ENCODE data around the gene PODXL2.

The PODXL2 gene

GRCh38 chr3:127620637-127621375, 8.2 kb upstream of the PODXL2 start:
- no peak overlapping the region for H3K4me3 ChIP-seq (ENCODE audit: low read length)

GRCh38 chr3:127622031-127622430, 7.0 kb upstream of the PODXL2 start:
- Histone ChIP-seq H3K4me3 (ENCODE audit: low read length) (no peak overlapping the region), H3K27me3 (replicated peaks; ENCODE audit: control insufficient read depth, insufficient read depth, low read length) (no peaks in the 10 kb centered on the region), H3K9me3 (ENCODE audit: control insufficient read depth, low read length) (no peaks in the 10 kb centered on the region), H3K4me1 (ENCODE audit: control insufficient read depth, insufficient read depth, low read length) (no peaks in the 10 kb centered on the region), H3K9ac (ENCODE audit: low read length) (no peak overlapping the region), H3K36me3 (ENCODE audit: control insufficient read depth, insufficient read depth, low read length, severe bottlenecking) (peaks cover 25% of the 10 kb centered on the region)
- no peak for DNase-seq (ENCODE audit: low read depth)

More at GRCh38 chr3:127620637-127621375, 8.2 kb upstream of the PODXL2 start:
- Histone ChIP-seq H3K9me3 (ENCODE audit: control insufficient read depth, low read length) (no peaks in the 10 kb centered on the region), H3K27me3 (replicated peaks; ENCODE audit: control insufficient read depth, insufficient read depth, low read length) (no peaks in the 10 kb centered on the region), H3K4me1 (ENCODE audit: control insufficient read depth, insufficient read depth, low read length) (no peaks in the 10 kb centered on the region), H3K36me3 (ENCODE audit: control insufficient read depth, insufficient read depth, low read length, severe bottlenecking) (peaks cover 25% of the 10 kb centered on the region), H3K9ac (ENCODE audit: low read length) (no peak overlapping the region)
- no peak for DNase-seq (ENCODE audit: low read depth)

DNA sequence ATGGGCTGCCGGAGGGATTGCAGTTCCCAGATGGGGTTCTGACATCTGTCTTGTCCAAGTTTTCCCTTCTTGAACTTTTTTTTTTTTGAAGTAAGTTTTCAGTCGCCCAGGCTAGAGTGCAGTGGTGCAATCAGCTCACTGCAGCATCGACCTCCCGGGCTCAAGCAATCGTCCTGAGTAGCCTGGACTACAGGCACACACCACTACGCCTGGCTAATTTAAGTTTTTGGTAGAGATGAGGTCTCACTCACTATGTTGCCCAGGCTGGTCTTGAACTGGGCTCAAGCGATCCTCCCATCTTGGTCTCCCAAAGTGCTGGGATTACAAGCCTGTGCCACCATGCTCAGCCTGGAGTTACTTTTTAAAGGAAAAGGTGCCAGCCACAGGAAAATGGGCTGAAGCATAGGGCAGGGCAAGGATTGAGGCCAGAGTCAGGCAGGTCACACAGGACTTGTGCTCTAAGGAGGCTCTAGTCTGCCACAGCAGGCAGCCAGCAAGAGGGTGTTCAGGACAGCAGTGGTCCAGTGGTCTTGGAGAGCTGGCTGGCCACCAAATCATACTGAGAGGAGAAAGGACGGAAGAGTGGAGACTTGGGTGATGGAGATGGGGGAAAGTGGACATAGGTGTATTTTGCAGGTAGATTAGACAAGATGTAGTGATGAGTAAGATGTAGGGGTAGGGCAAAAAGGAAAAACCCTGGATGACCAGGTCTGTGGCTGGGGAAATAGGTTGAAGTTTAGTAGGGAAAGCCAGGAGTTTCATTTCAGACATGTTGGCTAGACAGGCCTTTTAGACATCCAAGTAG, 6.0 kb upstream of the PODXL2 start:
- Histone ChIP-seq H3K9me3 (ENCODE audit: control insufficient read depth, low read length) (no peaks in the 10 kb centered on the region), H3K27me3 (replicated peaks; ENCODE audit: control insufficient read depth, insufficient read depth, low read length) (peaks cover 2% of the 10 kb centered on the region), H3K4me3 (ENCODE audit: low read length) (no peak overlapping the region), H3K4me1 (ENCODE audit: control insufficient read depth, insufficient read depth, low read length) (no peaks in the 10 kb centered on the region), H3K36me3 (ENCODE audit: control insufficient read depth, insufficient read depth, low read length, severe bottlenecking) (peaks cover 19% of the 10 kb centered on the region), H3K9ac (ENCODE audit: low read length) (no peak overlapping the region)
- DNase-seq (ENCODE audit: low read depth) = no peak

GRCh38 chr3:127624063-127624462, 4.9 kb upstream of the PODXL2 start:
- peaks cover 8% of the 10 kb centered on the region for H3K27me3 ChIP-seq (replicated peaks; ENCODE audit: control insufficient read depth, insufficient read depth, low read length)
- no peaks in the 10 kb centered on the region for H3K9me3 ChIP-seq (ENCODE audit: control insufficient read depth, low read length)
- H3K9ac ChIP-seq (ENCODE audit: low read length) = no peak overlapping the region
- no peak overlapping the region for H3K4me3 ChIP-seq (ENCODE audit: low read length)
- no peaks in the 10 kb centered on the region for H3K4me1 ChIP-seq (ENCODE audit: control insufficient read depth, insufficient read depth, low read length)
- no peak for DNase-seq (ENCODE audit: low read depth)
- H3K36me3 ChIP-seq (ENCODE audit: control insufficient read depth, insufficient read depth, low read length, severe bottlenecking) = peaks cover 11% of the 10 kb centered on the region

- H3K4me1 ChIP-seq (ENCODE audit: control insufficient read depth, insufficient read depth, low read length) = peaks cover 6% of the 10 kb centered on the region
- H3K9me3 ChIP-seq (ENCODE audit: control insufficient read depth, low read length) = no peaks in the 10 kb centered on the region
- peaks cover 17% of the 10 kb centered on the region for H3K27me3 ChIP-seq (replicated peaks; ENCODE audit: control insufficient read depth, insufficient read depth, low read length)
- no peak overlapping the region for H3K9ac ChIP-seq (ENCODE audit: low read length)
- no peak for DNase-seq (ENCODE audit: low read depth)
- H3K36me3 ChIP-seq (ENCODE audit: control insufficient read depth, insufficient read depth, low read length, severe bottlenecking) = peaks cover 7% of the 10 kb centered on the region
- no peak overlapping the region for H3K4me3 ChIP-seq (ENCODE audit: low read length)
Measured at GRCh38 chr3:127625821-127626220, 3.2 kb upstream of the PODXL2 start.

DNA sequence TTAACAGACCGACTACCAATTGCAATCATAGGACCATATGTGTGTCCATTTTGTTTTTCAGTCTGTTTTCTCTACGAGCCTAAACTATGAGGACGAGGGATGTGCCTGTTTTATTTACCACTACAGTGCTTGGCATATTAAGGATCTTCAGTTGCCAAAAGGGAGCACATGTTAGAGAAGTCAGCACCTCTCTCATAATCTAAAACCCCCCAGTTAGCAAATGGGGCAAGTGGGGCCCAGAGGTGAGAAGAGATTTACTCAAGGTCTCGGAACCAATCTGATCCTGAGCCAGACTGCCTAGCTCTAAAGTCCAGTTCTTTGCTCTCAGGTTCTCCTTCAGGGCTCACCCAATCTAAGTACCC, 578 bp upstream of the PODXL2 start:
- peaks cover 6% of the 10 kb centered on the region for H3K4me1 ChIP-seq (ENCODE audit: control insufficient read depth, insufficient read depth, low read length)
- no peak for DNase-seq (ENCODE audit: low read depth)
- H3K36me3 ChIP-seq (ENCODE audit: control insufficient read depth, insufficient read depth, low read length, severe bottlenecking) = no peaks in the 10 kb centered on the region
- H3K4me3 ChIP-seq (ENCODE audit: low read length) = no peak overlapping the region
- no peak overlapping the region for H3K9ac ChIP-seq (ENCODE audit: low read length)
- no peaks in the 10 kb centered on the region for H3K9me3 ChIP-seq (ENCODE audit: control insufficient read depth, low read length)
- H3K27me3 ChIP-seq (replicated peaks; ENCODE audit: control insufficient read depth, insufficient read depth, low read length) = peaks cover 24% of the 10 kb centered on the region

DNA sequence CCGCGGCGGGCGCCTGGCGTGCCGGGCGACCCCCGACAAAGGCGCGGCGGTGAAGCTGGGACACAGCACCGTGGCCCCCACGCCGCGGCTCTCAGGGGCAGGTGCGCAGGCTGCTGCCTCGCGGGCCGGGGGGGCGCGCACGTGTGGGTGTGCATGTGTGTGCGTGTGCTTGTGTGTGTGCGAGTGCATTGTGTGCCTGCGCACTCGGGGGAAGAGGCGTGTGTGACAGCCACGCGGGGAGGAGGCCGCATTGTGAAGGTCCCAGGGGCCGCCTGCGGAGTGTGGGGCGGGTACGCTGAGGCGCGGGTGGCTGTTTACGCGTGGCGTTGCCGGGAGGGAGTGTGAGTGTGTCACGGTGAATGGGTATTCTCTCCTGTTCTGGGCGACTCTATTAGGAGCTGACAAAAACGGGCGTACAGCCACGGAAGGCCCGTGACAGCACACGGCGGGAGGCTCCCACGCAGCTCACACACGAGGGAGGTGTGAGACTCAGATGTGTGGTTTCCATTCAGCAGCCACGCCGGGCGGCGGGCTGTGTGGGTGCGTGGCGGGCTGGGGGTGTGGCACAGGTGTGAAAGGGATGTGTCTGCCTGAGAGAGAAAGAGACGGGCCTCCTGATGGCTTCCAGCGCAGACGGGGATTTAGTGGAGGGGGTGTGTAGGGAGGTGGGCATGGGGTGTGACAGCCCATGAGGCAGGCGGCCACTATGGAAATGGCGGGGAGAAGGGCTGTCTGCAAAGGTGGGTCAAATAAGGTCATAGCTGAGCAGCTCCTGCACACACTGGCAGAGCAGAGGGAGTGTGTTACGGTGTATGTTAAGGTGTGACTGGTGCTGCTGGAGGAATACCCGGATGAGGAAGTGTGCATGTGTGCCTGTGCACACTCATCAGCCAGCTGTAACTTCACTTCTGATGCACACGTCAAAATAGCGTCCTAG, 750 bp downstream of the PODXL2 start:
- Histone ChIP-seq H3K27me3 (replicated peaks; ENCODE audit: control insufficient read depth, insufficient read depth, low read length) (peaks cover 24% of the 10 kb centered on the region), H3K4me3 (ENCODE audit: low read length) (peak overlapping the region; percentile 76), H3K36me3 (ENCODE audit: control insufficient read depth, insufficient read depth, low read length, severe bottlenecking) (no peaks in the 10 kb centered on the region), H3K9me3 (ENCODE audit: control insufficient read depth, low read length) (no peaks in the 10 kb centered on the region), H3K9ac (ENCODE audit: low read length) (no peak overlapping the region), H3K4me1 (ENCODE audit: control insufficient read depth, insufficient read depth, low read length) (peaks cover 6% of the 10 kb centered on the region)
- DNase-seq (ENCODE audit: low read depth) = peak; percentile 16

GRCh38 chr3:127630811-127631714, 2.1 kb downstream of the PODXL2 start:
- Histone ChIP-seq H3K36me3 (ENCODE audit: control insufficient read depth, insufficient read depth, low read length, severe bottlenecking) (no peaks in the 10 kb centered on the region), H3K4me1 (ENCODE audit: control insufficient read depth, insufficient read depth, low read length) (peaks cover 6% of the 10 kb centered on the region), H3K9ac (ENCODE audit: low read length) (no peak overlapping the region), H3K27me3 (replicated peaks; ENCODE audit: control insufficient read depth, insufficient read depth, low read length) (peaks cover 36% of the 10 kb centered on the region), H3K4me3 (ENCODE audit: low read length) (no peak overlapping the region), H3K9me3 (ENCODE audit: control insufficient read depth, low read length) (no peaks in the 10 kb centered on the region)
- no peak for DNase-seq (ENCODE audit: low read depth)

DNA sequence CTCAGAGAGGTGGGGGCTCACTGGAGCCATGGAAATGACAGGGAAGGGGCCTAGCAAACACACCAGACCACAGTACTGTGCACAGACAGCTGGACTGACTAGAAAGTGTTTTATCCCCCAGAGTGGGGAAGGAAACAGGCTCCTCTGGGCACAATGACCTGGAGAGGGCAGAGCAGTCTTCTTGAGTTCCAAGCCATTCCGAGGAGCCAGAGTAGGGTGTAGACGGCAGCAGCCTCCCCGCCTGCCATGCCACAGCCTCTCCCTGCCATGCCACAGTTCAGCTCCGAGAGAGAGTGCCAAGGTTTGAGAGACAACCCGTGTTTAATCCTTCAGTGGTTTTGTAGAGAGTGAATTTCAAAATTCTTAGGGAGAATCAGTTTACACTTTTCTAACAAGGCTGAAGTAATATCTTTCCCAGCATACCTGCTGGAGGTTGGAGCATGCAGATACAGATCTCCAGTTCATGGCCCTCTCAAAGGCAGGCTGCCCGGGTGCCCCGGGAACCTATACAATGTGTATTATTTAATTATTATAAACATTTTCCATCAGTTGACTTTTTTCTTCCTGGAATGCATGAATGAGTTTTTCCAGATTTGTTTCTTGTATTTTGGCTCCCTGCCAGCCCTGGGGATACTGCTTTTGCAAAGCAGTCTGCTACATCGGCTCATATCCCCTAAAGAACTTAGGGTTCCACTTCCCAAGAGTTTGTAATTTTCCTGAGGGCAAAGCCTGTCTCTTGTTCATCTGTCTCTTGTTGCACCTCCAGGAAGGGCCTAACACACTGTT, 3.2 kb downstream of the PODXL2 start:
- Histone ChIP-seq H3K36me3 (ENCODE audit: control insufficient read depth, insufficient read depth, low read length, severe bottlenecking) (no peaks in the 10 kb centered on the region), H3K27me3 (replicated peaks; ENCODE audit: control insufficient read depth, insufficient read depth, low read length) (peaks cover 39% of the 10 kb centered on the region), H3K4me1 (ENCODE audit: control insufficient read depth, insufficient read depth, low read length) (peaks cover 6% of the 10 kb centered on the region), H3K4me3 (ENCODE audit: low read length) (no peak overlapping the region), H3K9me3 (ENCODE audit: control insufficient read depth, low read length) (no peaks in the 10 kb centered on the region), H3K9ac (ENCODE audit: low read length) (no peak overlapping the region)
- DNase-seq (ENCODE audit: low read depth) = peak; percentile 32

- Histone ChIP-seq H3K27me3 (replicated peaks; ENCODE audit: control insufficient read depth, insufficient read depth, low read length) (peaks cover 31% of the 10 kb centered on the region), H3K9me3 (ENCODE audit: control insufficient read depth, low read length) (no peaks in the 10 kb centered on the region), H3K9ac (ENCODE audit: low read length) (no peak overlapping the region), H3K4me1 (ENCODE audit: control insufficient read depth, insufficient read depth, low read length) (peaks cover 18% of the 10 kb centered on the region), H3K4me3 (ENCODE audit: low read length) (no peak overlapping the region), H3K36me3 (ENCODE audit: control insufficient read depth, insufficient read depth, low read length, severe bottlenecking) (no peaks in the 10 kb centered on the region)
- DNase-seq (ENCODE audit: low read depth) = no peak
Measured at GRCh38 chr3:127634653-127635052, 5.7 kb downstream of the PODXL2 start.

Measured in adipocyte (in vitro differentiated cells).